ENCODE results near the gene FOXP1.

FOXP1 gene

DNA sequence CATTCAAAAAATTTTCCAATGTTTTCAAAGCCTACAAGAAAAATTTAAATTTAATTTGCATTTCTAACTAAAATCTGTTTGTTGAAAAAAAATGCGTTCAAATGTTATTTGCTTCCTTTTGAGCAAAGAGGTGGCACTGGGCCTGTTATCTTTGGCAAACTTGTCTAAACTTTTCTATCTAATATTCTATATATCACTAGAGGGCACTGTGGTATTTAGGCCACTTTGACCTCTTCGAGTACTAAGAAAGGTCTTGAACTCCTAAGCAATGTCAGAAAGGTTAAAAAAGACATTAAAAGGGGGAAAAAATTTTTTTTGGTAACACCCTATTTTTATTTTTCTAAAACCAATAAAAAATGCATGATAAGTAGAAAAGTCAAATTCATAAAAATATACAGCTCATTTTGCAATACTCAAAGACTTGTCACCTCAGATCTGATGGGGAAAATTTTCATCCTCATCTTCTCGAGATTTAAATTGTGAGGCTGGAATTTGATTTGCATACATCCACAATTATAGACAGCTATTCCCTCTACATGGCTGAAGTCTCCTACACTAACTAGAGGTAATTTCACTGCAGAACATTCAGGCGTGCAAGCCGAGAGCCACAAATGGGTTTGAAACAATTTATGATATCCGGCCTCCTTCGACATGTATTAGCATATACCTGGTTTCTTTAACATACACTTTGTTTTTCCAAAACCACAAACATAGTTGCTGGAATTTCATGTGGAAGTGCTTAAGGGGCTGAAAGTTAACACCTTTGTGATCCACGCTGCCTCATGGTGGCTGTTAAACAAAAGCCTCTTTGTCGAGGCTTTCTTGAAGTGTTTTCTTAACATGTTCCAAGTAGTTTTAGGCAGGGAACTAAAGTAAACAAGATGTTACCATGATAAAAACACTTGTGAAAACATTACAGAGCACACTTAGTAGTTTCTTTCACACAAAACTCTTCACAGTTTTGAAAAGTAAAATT lies 576.4 kb downstream of the FOXP1 start:
- H3K4me2 ChIP-seq (ENCODE audit: low read length): peak overlapping the region; percentile 55
- TF ChIP-seq, protein P1, sequence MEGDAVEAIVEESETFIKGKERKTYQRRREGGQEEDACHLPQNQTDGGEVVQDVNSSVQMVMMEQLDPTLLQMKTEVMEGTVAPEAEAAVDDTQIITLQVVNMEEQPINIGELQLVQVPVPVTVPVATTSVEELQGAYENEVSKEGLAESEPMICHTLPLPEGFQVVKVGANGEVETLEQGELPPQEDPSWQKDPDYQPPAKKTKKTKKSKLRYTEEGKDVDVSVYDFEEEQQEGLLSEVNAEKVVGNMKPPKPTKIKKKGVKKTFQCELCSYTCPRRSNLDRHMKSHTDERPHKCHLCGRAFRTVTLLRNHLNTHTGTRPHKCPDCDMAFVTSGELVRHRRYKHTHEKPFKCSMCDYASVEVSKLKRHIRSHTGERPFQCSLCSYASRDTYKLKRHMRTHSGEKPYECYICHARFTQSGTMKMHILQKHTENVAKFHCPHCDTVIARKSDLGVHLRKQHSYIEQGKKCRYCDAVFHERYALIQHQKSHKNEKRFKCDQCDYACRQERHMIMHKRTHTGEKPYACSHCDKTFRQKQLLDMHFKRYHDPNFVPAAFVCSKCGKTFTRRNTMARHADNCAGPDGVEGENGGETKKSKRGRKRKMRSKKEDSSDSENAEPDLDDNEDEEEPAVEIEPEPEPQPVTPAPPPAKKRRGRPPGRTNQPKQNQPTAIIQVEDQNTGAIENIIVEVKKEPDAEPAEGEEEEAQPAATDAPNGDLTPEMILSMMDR (IDR thresholded peaks at IDR 0.05; ENCODE audit: low read depth, low read length): peak; percentile 81
- no peak for TF ChIP-seq EZH2phosphoT487 (IDR thresholded peaks at IDR 0.05; ENCODE audit: low read depth)
- peaks cover 97% of the 10 kb centered on the region for H3K79me2 ChIP-seq (ENCODE audit: low read length)
- H2AFZ ChIP-seq (ENCODE audit: low read depth, low read length): no peak overlapping the region
- H3K27ac ChIP-seq (ENCODE audit: low read length): peak overlapping the region; percentile 46
- H3K4me1 ChIP-seq (ENCODE audit: low read length): peaks cover 98% of the 10 kb centered on the region
- H3K9ac ChIP-seq (ENCODE audit: low read length): peak overlapping the region; percentile 26; the same call in 1 of the 2 replicates
- H3K4me3 ChIP-seq (ENCODE audit: low read length): peak overlapping the region; percentile 20
- H4K20me1 ChIP-seq (ENCODE audit: insufficient read depth, low read length): peaks cover 91% of the 10 kb centered on the region
- no peaks in the 10 kb centered on the region for H3K9me3 ChIP-seq (ENCODE audit: insufficient read depth, low read length)
- H3K36me3 ChIP-seq (replicated peaks; ENCODE audit: low read depth, low read length): peaks cover 34% of the 10 kb centered on the region
- no peaks in the 10 kb centered on the region for H3K27me3 ChIP-seq (ENCODE audit: low read depth, low read length)

DNA sequence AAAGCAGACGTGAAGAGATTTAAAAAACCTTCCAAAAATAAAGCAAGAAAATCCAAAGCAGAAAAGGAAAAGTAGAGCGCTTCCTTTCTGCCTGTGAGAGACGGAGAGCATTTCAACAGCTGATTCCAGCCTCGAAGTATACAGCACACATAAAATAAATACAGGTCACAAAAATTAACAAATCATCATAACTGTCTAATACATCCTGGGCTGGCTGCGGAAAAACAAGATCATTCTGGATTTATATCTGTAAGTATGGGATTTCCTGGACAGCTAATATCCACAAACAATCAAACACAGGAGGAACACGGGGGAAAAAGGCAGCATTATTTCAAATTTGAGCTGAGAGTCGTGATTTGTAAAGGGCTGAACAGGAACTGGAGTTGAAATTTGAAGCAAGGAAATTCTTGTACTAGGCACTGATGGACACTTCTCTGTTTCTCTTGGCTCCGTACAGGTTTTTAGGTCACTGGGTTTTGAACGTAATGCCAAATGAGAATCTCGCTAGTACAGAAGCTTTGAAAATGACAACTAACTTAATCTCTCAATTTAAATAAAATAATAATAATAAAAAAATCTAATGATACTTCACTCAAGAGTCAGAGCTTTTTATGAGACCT lies 577.7 kb downstream of the FOXP1 start:
- H3K4me3 ChIP-seq (ENCODE audit: low read length): no peak overlapping the region
- TF ChIP-seq EZH2phosphoT487 (IDR thresholded peaks at IDR 0.05; ENCODE audit: low read depth): no peak
- TF ChIP-seq, protein P1 (IDR thresholded peaks at IDR 0.05; ENCODE audit: low read depth, low read length): no peak
- H3K27me3 ChIP-seq (ENCODE audit: low read depth, low read length): no peaks in the 10 kb centered on the region
- H3K4me1 ChIP-seq (ENCODE audit: low read length): peaks cover 98% of the 10 kb centered on the region
- H3K9me3 ChIP-seq (ENCODE audit: insufficient read depth, low read length): no peaks in the 10 kb centered on the region
- no peak overlapping the region for H2AFZ ChIP-seq (ENCODE audit: low read depth, low read length)
- H3K36me3 ChIP-seq (replicated peaks; ENCODE audit: low read depth, low read length): peaks cover 40% of the 10 kb centered on the region
- no peak overlapping the region for H3K27ac ChIP-seq (ENCODE audit: low read length)
- H4K20me1 ChIP-seq (ENCODE audit: insufficient read depth, low read length): peaks cover 93% of the 10 kb centered on the region
- peaks cover 98% of the 10 kb centered on the region for H3K79me2 ChIP-seq (ENCODE audit: low read length)
- no peak overlapping the region for H3K9ac ChIP-seq (ENCODE audit: low read length)
- H3K4me2 ChIP-seq (ENCODE audit: low read length): peak overlapping the region; percentile 10; the same call in 1 of the 2 replicates

DNA sequence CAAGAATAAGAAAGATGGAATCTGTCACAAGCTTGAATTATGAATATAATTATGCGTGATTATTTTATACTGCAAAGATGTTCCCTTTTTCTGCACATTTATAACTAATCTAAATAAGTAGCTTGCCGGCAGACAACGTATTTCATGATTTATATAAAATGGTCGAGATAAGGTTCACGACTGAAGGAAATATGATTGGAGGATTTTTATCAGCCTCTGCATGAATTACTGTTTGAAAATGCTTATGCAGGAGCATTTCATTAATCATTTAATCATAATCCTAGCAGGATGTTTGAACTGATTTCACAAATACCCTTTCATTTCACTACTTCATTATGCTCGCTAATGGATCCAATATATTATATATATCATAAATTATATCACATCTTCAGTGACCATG lies 580.0 kb downstream of the FOXP1 start:
- Histone ChIP-seq H3K4me1 (ENCODE audit: low read length) (peaks cover 89% of the 10 kb centered on the region), H3K79me2 (ENCODE audit: low read length) (peaks cover 98% of the 10 kb centered on the region), H3K27ac (ENCODE audit: low read length) (no peak overlapping the region), H3K4me2 (ENCODE audit: low read length) (peak overlapping the region; percentile 73; the same call in 1 of the 2 replicates), H3K36me3 (replicated peaks; ENCODE audit: low read depth, low read length) (peaks cover 49% of the 10 kb centered on the region), H3K9me3 (ENCODE audit: insufficient read depth, low read length) (no peaks in the 10 kb centered on the region), H3K4me3 (ENCODE audit: low read length) (no peak overlapping the region), H3K27me3 (ENCODE audit: low read depth, low read length) (no peaks in the 10 kb centered on the region), H3K9ac (ENCODE audit: low read length) (no peak overlapping the region), H4K20me1 (ENCODE audit: insufficient read depth, low read length) (peaks cover 84% of the 10 kb centered on the region), H2AFZ (ENCODE audit: low read depth, low read length) (no peak overlapping the region)
- no peak for TF ChIP-seq EZH2phosphoT487 (IDR thresholded peaks at IDR 0.05; ENCODE audit: low read depth)
- TF ChIP-seq, protein P1 (IDR thresholded peaks at IDR 0.05; ENCODE audit: low read depth, low read length): no peak

- Histone ChIP-seq H3K4me2 (ENCODE audit: low read length) (peak overlapping the region; percentile 73), H3K9ac (ENCODE audit: low read length) (peak overlapping the region; percentile 8; the same call in 1 of the 2 replicates), H2AFZ (ENCODE audit: low read depth, low read length) (no peak overlapping the region), H3K27me3 (ENCODE audit: low read depth, low read length) (no peaks in the 10 kb centered on the region), H3K36me3 (replicated peaks; ENCODE audit: low read depth, low read length) (peaks cover 57% of the 10 kb centered on the region), H3K4me3 (ENCODE audit: low read length) (peak overlapping the region; percentile 14; the same call in 1 of the 2 replicates), H3K4me1 (ENCODE audit: low read length) (peaks cover 77% of the 10 kb centered on the region), H3K27ac (ENCODE audit: low read length) (peak overlapping the region; percentile 48), H4K20me1 (ENCODE audit: insufficient read depth, low read length) (peaks cover 84% of the 10 kb centered on the region), H3K9me3 (ENCODE audit: insufficient read depth, low read length) (no peaks in the 10 kb centered on the region), H3K79me2 (ENCODE audit: low read length) (peaks cover 97% of the 10 kb centered on the region)
- TF ChIP-seq, protein P1 (IDR thresholded peaks at IDR 0.05; ENCODE audit: low read depth, low read length): no peak
- TF ChIP-seq EZH2phosphoT487 (IDR thresholded peaks at IDR 0.05; ENCODE audit: low read depth): no peak
Measured at GRCh38 chr3:71002298-71002697, 581.2 kb downstream of the FOXP1 start.

Data from OCI-LY3 (cell line).